HG03520 (cell line): Measurements from ENCODE around the gene KRTAP1-5.
"Not testable (repeated sequence)": the region's sequence is repeated elsewhere in the genome, so short reads cannot be mapped to it uniquely, and the experiment has no call there.

Experiments
- ATAC-seq: cut with Tn5 transposase; IDR thresholded peaks from one replicate; pipeline ENCODE4 v1.9.1; 2021; ENCODE audit warnings: mild to moderate bottlenecking, moderate library complexity; ENCODE audit not compliant: unreplicated experiment

The KRTAP1-5 gene

GRCh38 chr17:41026715-41027471 is at the start of gene KRTAP1-5:
Gene KRTAP1-5, minus strand, starts transcription at chr17:41027208. Its CDS starts 53 bp downstream, at chr17:41027155.
- ATAC-seq = no peak

DNA sequence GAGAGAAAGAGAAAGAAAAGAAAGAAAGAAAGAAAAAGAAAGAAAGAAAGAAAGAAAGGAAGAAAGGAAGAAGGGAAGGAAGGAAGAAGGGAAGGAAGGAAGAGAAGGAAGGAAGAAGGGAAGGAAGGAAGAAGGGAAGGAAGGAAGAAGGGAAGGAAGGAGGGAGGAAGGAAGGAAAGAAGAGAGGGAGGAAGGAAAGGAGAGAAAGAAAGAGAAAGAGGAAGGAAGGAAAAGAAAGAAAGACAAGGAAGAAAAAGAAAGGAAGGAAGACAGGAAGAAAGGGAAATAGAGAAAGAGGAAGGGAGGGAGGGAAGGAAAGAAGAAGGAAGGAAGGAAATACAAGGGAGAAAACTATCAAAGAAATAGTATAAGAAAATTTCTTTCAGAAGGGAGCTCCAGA is 49.8 kb upstream of the KRTAP1-5 start:
- ATAC-seq = no peak

DNA sequence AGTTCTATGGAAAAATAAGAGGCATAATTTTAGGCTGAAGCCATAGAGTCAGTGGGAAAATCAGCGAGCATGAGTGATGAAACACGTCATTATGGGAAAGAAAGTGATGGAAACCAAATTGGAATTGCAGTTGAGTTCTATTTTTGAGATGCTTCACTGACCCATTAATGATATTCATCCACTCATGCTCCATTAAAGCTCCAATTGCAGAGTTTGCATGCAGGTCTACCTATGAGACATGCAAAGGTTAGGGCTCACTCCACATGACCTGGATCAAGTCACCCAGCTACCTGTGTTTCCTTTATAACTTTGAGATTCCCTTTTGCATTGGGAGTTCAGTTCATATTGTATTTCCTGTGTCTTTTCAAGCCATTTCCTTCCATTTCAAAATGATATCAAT is 46.7 kb upstream of the KRTAP1-5 start:
- no peak for ATAC-seq

DNA sequence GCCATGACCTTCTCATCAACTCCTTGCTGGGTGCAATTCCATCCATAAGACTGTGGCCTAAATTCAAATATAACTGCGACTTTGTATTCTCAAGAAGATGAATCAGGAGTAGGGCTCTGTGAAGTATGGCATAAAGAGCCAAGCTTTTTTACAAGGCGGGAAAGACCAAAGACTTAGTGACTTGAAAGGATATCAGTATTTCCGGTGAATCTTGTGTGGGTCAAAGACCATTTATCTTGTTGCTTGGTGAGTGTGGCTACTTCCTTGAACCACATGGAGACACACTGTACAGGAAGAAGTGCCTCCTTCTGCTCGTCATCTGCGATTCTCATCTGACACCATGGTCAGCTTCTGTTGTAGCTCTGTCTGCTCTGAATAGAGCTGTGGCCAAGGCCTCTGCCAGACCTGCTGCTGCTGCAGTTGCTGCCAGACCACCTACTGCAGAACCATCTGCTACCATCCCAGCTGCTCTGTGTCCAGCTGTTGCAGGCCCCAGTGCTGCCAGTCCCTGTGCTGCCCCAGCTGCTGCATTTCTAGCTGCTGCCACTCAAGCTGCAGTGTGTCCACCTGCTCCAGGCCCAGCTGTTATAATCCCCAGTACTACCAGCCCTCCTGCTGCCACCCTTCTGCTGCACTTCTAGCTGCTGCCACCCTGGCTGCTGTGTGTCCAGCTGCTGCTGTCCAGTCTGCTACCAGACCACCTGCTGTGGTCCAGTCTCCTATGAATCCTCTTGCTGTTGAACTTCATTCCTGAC is 44.8 kb upstream of the KRTAP1-5 start:
- no peak for ATAC-seq

DNA sequence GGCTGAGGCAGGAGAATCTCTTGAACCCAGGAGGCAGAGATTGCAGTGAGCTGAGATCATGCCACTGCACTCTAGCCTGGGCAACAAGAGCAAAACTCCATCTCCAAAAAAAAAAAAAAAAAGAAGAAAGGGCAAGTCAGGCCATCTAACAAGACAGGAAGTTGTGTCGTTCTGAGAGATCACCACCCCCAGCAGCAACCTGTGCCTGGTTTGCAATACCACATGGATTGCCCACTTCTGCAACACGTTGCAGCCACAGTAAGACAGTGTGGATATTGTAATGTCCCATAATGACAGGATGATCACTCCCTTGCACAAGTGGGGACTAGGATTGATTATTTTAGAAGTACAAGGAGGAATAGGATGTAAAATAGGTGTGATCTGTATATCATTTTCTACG is 42.0 kb upstream of the KRTAP1-5 start:
- ATAC-seq = no peak

DNA sequence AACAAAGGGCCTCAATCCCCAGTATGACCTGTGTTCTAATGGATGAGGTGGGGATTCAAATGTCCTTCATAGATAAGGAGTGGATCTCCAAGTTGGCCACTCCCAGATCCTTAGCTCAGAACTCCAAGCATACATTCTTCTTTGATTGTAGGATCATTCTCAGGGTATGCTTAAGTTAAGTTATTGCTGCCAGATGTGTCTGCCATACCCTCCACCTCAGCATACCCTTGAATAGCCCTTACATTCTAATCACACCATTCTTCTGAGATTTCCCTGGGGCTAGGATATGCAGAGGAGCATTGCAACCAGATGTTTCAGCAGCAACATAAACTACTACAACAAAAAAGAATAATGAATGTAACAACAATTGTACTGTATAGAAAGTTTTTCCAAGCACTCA is 40.3 kb upstream of the KRTAP1-5 start:
- no peak for ATAC-seq

- no peak for ATAC-seq
Measured at GRCh38 chr17:41065829-41066624, 39.0 kb upstream of the KRTAP1-5 start, which contains the start of gene KRTAP2-4. Gene KRTAP2-4, minus strand, starts transcription at chr17:41065879. Its CDS starts 34 bp downstream, at chr17:41065845.

- ATAC-seq = not testable (repeated sequence)
Measured at GRCh38 chr17:41065016-41065689, 38.1 kb upstream of the KRTAP1-5 start.

GRCh38 chr17:41064301-41064700 is 37.3 kb upstream of the KRTAP1-5 start:
- ATAC-seq = no peak

- ATAC-seq = no peak
Measured at GRCh38 chr17:41063449-41063848, 36.4 kb upstream of the KRTAP1-5 start.

DNA sequence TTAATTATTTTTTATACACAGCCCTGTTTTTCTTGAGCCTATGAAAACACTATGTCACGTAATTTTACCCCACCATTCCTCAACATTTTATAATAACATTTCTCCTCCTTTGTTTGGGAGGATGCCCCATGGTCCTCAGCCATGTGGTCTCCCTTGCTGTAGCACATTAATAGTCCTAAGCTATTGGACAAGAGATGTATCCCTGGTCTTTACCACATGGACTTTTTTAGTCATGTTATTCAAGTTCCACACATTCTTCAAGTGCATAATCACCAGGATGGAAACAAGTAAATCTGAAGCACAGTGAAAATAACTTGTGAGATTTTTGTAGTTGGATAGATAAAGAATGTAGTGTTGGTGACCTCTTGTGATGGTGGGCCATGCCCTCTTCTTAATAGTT is 35.0 kb upstream of the KRTAP1-5 start:
- no peak for ATAC-seq

DNA sequence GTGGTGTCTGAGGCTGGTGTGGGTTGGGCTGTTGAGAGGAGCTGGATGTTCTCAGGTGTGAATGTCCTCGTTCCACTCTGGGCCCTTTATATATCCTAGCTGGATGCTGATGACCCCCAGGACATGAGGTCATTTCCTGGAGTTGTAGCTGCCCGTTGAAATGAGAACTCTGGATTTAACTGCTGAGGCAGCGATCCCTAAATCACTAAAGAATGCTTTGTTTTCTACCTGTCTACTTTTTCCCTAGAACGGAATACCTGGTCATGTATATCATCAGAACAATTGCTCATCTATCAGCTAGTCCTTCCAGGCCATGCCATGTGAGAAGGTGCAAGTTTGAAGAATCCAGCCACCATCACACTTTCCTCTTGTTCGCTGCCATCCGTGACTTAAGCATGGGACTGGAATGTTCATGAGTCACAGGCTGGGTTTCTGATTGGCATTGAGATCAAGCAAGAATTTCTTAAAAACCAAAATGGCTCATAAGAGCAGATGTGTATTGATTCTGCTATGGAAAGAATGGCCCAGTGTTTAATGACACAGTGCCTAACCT is 33.1 kb upstream of the KRTAP1-5 start, which contains the start of gene KRTAP2-3:
KRTAP2-3 (minus strand) TSS at position 63 of the 553 bp plus-strand sequence. CDS start 64 bp downstream, outside the sequence.
- ATAC-seq = no peak

DNA sequence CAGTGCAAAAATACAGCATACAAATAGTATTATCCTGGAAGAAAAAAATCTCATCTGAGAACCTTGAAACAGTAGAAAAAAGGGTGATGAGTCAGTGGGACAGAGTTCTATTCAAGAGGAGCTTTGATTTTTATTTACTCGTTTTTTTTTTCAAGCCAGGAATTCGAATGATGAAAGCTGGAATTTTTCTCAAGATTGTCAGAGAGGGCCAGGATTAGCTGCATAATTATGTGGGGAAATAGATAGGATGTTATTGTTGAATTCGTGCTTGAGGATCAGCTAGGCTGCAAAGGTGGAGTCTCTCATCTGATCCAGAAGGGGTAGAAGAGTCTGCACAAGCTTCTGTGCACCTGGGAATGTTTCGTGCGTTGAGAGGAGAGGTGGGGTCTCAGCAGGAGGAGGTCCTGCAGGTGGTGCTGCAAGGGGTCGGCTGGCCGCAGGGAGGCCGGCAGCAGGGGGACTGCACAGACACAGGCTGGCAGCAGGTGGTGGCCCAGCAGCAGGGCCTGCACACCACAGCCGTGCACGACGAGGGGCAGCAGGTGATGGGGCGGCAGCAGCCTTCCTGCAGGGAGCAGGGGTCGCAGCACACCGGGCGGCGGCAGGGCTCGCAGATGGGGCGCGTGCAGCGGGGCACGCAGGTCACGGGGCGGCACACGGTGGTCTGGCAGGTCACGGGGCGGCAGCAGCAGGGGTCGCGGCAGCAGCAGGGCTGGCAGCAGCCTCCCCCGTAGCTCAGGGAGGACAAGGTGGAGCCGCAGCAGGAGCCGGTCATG is 32.5 kb upstream of the KRTAP1-5 start:
- ATAC-seq = not testable (repeated sequence)

DNA sequence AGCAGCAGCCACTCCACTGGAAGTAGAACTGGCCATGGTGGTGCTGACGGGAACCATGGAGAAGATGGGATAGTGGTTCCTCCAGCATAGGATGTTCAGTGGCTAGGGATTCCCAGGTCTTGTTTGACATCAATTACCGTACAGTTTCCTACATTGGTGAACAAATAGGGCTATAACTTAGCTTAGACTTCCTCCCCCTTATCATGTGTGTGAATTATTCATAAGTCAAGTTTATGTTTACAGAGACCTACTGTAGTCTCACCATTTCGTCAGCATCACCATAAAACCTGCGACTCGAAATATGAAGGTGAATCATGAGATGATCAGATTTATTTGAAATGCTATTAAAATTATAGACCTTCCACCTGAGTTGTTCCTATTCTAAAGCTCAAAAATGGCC is 31.7 kb upstream of the KRTAP1-5 start:
- ATAC-seq = no peak

GRCh38 chr17:41057547-41057946 is 30.5 kb upstream of the KRTAP1-5 start:
- ATAC-seq = no peak

- not testable (repeated sequence) for ATAC-seq
Measured at GRCh38 chr17:41055130-41055529, 28.1 kb upstream of the KRTAP1-5 start, which contains the start of gene KRTAP2-2. Gene KRTAP2-2, minus strand, starts transcription at chr17:41055230. Its CDS starts 19 bp downstream, at chr17:41055211.

GRCh38 chr17:41054556-41054955 is 27.5 kb upstream of the KRTAP1-5 start:
- ATAC-seq = not testable (repeated sequence)

DNA sequence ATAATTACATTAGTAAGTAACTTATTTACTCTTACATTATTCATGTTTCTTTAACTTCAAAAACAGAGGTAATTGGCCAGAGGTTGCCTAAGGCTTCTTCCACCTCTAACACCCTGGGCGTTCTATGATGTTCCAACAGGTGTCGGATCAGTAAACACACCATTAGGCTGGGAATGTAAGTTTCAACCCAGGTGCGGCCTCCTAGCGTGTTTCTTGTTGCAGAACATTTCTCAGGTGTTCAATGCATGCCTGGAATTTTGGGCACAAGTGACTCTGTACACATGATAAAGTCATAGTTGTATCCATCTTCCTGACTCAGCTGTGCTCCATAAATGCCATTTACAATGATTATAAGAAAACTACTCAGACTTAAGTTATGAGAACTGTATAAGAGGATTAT is 27.0 kb upstream of the KRTAP1-5 start:
- ATAC-seq = no peak

GRCh38 chr17:41052566-41052965 is 25.6 kb upstream of the KRTAP1-5 start:
- ATAC-seq = no peak
